HTERT RPE-1 (cell line): ENCODE results near the gene AR.

Experiments used
- in situ Hi-C: fragments of 300-500 bp; cut with MboI; formaldehyde crosslinking; loops from 4 replicates; pipeline ENCODE4 v1.14.3; 2020; ENCODE audit warnings: low sequenced_read_pairs

Gene AR

DNA sequence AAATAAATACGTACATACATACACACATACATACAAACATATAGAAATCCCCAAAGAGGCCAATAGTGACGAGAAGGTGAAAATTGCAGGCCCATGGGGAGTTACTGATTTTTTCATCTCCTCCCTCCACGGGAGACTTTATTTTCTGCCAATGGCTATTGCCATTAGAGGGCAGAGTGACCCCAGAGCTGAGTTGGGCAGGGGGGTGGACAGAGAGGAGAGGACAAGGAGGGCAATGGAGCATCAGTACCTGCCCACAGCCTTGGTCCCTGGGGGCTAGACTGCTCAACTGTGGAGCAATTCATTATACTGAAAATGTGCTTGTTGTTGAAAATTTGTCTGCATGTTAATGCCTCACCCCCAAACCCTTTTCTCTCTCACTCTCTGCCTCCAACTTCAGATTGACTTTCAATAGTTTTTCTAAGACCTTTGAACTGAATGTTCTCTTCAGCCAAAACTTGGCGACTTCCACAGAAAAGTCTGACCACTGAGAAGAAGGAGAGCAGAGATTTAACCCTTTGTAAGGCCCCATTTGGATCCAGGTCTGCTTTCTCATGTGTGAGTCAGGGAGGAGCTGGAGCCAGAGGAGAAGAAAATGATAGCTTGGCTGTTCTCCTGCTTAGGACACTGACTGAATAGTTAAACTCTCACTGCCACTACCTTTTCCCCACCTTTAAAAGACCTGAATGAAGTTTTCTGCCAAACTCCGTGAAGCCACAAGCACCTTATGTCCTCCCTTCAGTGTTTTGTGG lies 180.7 kb downstream of the AR start:
- in situ Hi-C loops, result no loop called here

DNA sequence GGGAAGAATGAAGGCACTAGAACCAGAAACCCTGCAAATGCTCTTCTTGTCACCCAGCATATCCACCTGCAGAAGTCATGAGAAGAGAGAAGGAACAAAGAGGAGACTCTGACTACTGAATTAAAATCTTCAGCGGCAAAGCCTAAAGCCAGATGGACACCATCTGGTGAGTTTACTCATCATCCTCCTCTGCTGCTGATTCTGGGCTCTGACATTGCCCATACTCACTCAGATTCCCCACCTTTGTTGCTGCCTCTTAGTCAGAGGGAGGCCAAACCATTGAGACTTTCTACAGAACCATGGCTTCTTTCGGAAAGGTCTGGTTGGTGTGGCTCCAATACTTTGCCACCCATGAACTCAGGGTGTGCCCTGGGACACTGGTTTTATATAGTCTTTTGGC lies 181.7 kb downstream of the AR start:
- in situ Hi-C loops, result no loop called here

DNA sequence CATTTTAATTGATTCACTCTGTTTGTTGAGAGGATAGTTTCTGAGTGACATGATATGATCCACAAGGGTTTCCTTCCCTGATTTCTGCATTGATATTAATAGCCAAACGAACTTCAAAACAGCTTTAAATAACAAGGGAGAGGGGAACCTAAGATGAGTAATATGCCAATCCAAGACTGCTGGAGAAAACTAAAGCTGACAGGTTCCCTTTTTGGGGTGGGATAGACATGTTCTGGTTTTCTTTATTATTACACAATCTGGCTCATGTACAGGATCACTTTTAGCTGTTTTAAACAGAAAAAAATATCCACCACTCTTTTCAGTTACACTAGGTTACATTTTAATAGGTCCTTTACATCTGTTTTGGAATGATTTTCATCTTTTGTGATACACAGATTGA lies 182.2 kb downstream of the AR start:
- in situ Hi-C loops, result no loop called here

DNA sequence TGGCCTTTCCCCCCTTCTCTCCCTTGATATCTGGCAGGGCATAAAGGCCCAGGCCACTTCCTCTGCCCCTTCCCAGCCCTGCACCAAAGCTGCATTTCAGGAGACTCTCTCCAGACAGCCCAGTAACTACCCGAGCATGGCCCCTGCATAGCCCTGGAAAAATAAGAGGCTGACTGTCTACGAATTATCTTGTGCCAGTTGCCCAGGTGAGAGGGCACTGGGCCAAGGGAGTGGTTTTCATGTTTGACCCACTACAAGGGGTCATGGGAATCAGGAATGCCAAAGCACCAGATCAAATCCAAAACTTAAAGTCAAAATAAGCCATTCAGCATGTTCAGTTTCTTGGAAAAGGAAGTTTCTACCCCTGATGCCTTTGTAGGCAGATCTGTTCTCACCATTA lies 183.8 kb downstream of the AR start:
- in situ Hi-C loops, result no loop called here

DNA sequence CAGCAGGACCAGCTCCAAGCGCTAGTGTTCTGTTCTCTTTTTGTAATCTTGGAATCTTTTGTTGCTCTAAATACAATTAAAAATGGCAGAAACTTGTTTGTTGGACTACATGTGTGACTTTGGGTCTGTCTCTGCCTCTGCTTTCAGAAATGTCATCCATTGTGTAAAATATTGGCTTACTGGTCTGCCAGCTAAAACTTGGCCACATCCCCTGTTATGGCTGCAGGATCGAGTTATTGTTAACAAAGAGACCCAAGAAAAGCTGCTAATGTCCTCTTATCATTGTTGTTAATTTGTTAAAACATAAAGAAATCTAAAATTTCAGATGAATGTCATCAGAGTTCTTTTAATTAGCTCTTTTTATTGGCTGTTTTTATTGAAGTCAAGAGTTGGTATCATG lies 186.5 kb downstream of the AR start:
- in situ Hi-C loops, result no loop called here

DNA sequence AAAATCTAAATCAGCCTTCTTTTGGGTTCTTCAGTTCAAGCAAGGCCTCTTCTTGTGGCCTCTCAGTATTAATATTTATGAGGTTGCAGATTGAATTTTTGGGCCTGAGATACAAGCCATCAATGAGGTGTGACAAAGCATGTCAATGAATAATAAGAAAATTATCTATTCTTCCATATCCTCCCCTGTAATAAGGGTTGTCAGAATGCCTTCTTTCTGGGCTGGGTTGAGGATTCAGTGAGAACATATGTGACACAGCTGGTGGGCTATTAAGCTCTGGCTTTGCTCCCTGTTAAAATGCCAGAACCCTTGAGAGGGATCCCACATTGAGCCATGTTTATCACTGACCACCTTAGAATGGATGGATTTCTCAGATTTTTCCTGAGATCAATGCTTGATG lies 187.2 kb downstream of the AR start:
- in situ Hi-C loops, result no loop called here

DNA sequence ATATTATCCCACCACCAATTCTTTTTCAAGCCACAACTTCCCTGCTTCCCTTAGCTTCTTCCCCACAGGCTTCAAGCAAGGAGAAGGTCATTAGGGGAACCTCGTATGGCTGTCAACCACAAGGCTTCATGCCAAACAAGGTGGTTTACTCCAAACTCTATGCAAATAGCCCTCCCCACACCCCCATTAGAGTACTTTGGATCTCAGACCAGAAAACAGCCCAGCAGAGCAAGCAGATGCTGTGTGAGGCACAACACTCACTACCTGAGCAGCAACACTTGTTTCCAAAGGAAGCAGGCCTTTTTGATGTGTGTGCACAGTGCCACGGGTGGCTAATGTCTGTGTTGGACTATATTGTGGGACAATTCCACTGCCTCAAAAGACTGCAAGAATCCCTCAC lies 189.0 kb downstream of the AR start:
- in situ Hi-C loops, result no loop called here

DNA sequence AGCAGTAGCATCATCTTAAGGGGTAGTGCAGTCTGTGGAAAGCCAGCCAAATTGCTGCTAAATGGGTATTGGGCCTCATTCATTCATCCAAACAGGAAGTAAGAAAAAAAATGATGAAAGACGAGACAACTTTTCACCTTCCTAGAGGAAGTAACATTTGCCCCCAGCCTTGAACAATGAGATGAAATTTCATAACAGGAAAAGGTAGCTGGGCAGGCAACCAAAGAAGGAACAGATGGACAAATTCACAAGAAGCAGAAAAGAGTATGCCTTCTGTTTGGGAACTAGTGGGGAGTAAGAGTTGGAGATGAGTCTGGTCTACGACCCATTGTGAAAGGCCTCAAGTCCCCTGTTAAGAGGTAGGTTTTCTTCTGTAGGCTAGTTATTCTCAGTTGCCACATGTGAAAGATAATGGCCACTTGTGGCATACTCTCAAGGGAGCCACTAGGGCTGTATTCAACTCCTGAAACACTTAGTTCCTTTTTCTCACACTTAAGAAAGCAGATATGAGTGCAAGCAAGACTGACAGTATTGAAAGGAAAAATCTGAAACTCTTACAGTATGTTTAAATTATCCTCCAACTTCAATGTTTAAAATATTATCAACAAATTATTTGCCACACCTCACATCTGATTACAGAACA lies 190.4 kb downstream of the AR start:
- in situ Hi-C loops, result no loop called here

DNA sequence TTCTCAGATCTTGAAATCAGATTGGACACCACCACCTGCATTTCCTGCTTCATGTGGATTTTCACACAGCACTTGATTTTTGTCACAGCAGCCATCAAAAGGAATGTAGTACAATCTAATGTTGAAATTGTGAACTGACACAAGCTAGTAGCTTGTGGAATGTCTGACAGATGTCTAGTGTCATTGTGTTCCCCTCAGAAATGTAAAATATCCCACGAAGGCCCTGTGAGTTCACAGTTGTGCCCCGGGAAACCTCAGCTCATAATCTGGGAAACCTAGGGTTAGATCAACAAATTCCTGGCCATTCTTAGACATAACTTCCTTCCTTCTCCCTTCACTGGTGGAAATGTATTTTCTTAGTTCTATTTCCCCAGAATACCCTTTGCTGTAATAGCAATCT lies 205.7 kb downstream of the AR start:
- in situ Hi-C loops, result no loop called here

DNA sequence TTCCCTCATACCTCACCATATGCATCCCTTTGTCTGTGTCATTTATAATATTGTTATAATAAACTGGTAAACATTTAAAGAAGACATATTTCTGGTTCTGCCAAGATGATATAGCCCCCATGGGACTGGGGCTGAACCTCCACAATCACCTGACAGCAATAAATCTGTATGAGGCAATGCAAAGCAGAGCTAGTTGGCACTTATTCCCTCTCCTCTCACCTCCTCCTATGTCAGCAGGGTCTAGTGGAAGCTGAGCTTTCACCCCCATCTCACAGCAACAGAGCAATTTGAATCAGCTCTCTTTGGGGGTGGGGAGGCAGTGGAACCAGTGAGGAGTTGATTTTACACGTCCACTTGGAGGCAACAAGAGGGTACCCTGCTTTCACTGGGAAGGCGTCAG lies 206.9 kb downstream of the AR start:
- in situ Hi-C loops, result no loop called here

DNA sequence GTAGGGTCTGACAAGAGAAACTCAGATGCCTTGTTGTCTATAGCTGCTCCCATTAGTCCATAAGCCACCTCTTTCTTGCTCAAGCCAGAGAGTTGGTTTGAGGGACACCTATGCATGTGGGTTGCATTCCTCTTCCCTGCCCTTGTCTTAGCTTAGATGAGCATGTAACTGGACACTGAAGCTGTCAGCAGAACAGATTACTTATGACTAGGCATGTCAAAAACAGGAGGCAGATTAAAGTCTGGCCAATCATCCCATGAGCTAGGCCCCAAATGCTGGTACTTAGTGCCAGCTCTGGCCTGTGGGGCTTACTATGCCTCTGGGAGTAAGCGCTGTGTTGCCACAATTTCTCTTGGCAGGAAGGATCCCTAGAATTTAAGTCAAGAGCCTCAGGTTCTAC lies 215.2 kb downstream of the AR start:
- in situ Hi-C loops, result no loop called here

DNA sequence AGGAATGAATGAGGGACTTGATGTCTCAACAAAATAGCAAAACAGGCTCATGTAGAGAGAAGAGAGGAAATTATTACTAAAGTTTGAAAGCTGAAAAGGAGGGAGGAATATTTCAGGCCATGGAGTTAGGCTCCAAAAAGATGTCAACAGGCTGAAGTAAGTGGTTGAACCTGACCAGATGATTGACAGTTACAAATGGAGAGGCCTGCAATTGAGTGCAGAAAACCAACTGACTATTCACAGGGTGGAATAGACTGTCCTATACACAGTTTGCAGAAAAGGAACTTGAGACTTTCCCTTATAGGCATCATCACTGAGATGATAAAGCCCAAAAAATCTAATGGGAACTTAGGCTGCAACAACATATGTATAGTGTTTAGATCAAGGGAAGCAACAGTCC lies 233.3 kb downstream of the AR start:
- in situ Hi-C loops, result no loop called here

DNA sequence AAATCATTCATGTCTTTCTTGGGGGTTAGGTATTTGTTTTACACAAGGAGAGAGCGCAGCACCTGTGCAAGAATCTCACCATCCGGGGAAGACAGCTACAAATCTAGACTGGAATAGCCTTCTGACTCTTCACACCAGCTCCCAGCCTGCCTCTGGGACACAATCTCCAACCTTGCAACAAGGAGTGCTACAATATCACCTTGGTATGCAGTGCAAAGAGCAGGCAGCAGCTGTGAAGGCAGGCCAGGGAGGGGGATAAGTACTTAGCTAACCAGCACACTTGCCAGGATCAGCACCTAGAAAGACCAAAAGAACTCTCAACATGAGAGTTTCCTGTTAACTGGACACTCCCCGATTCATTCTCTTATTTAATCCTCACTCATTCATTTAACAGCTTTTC lies 235.3 kb downstream of the AR start:
- in situ Hi-C loops, result no loop called here
